ENCODE results near the gene BMP7. TPM values are rescaled to one million over a fixed set of nuclear protein-coding genes. Genes with fewer than 3 reads are reported as not detected.

The BMP7 gene
- total RNA-seq, 3 donors from 2014 or later (not counting 1 experiment from before 2014, with no cell fraction given) = not detected

DNA sequence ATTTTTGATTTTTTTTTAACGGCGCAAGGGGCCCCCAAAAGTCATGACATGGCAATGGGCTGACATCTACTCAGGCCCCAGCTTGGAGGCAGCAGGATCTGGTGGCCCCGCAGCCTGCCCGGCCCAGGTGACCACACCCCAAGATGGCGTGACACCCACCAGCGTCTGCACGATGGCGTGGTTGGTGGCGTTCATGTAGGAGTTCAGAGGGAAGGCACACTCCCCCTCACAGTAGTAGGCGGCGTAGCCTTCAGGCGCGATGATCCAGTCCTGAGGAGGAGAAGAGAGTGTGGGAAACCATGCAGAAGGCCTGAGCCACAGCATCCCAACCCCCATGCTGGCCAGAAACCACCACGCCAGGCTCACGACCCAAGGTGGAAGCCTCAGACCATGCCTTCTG is 93.4 kb downstream of the BMP7 start:
- Mint-ChIP-seq H3K27ac (no peak overlapping the region), H3K4me3 (no peak overlapping the region), H3K27me3 (ENCODE audit: low read depth in 2 of 2) (peaks cover 6 to 11% of the 10 kb centered on the region in 2 donors), H3K36me3 (no peaks in the 10 kb centered on the region), H3K4me1 (no peaks in the 10 kb centered on the region), H3K9me3 (no peaks in the 10 kb centered on the region)
- H3K36me3 ChIP-seq (ENCODE audit: control insufficient read depth, insufficient read depth, low read length) = no peaks in the 10 kb centered on the region
- DNase-seq (no peak), ATAC-seq (no peak)
- H3K27me3 ChIP-seq (ENCODE audit: control insufficient read depth, insufficient read depth, low read length) = no peaks in the 10 kb centered on the region
- WGBS (ENCODE audit: insufficient coverage) = 87% methylated on average over 15 of the region's 15 CpGs
- H3K27ac ChIP-seq (ENCODE audit: low read length) = no peak overlapping the region
- intact Hi-C loops (cut with micrococcal nuclease) = no loop called here
- no peaks in the 10 kb centered on the region for H3K9me3 ChIP-seq (ENCODE audit: control insufficient read depth, insufficient read depth, low read length)
- no peak for TF ChIP-seq CTCF (IDR thresholded peaks at IDR 0.05)
- no peak overlapping the region for H3K4me3 ChIP-seq (ENCODE audit: low read length)
- H3K4me1 ChIP-seq (ENCODE audit: control insufficient read depth, insufficient read depth, low read length) = no peaks in the 10 kb centered on the region

- TF ChIP-seq CTCF (IDR thresholded peaks at IDR 0.05) = no peak
- Mint-ChIP-seq H3K27ac (no peak overlapping the region), H3K36me3 (no peaks in the 10 kb centered on the region), H3K4me1 (no peaks in the 10 kb centered on the region), H3K4me3 (no peak overlapping the region), H3K27me3 (ENCODE audit: low read depth in 2 of 2) (no peaks in the 10 kb centered on the region), H3K9me3 (no peaks in the 10 kb centered on the region)
- intact Hi-C loops (cut with micrococcal nuclease) = no loop called here
- WGBS (ENCODE audit: insufficient coverage) = 65% methylated on average over 11 of the region's 14 CpGs
- Histone ChIP-seq H3K4me1 (ENCODE audit: control insufficient read depth, insufficient read depth, low read length) (no peaks in the 10 kb centered on the region), H3K27ac (ENCODE audit: low read length) (no peak overlapping the region), H3K4me3 (ENCODE audit: low read length) (no peak overlapping the region), H3K9me3 (ENCODE audit: control insufficient read depth, insufficient read depth, low read length) (no peaks in the 10 kb centered on the region), H3K27me3 (ENCODE audit: control insufficient read depth, insufficient read depth, low read length) (no peaks in the 10 kb centered on the region), H3K36me3 (ENCODE audit: control insufficient read depth, insufficient read depth, low read length) (no peaks in the 10 kb centered on the region)
- ATAC-seq (no peak), DNase-seq (no peak)
These were observed 96.1 kb downstream of the BMP7 start for GRCh38 chr20:57170343-57170742.

DNA sequence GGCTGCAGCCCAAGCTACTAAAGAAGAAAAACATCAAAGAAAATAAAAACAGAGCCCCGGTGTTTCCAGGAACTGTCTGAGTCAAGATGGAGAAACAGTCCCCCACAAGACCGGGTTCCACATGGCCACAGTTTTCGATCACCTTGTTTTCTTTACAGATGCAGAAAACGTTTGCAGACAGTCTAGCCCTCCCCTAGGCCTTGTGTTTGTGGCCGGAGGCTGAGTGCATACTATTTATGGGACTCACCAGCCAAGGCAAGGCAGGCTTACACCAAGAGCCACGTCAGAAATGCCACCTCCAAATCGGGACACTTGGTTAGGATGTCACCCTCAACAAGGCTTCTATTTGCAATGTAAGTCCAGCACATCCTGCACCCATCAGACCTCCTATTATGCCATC is 97.3 kb downstream of the BMP7 start:
- ATAC-seq (no peak), DNase-seq (no peak)
- no peak overlapping the region for H3K27ac ChIP-seq (ENCODE audit: low read length)
- no peaks in the 10 kb centered on the region for H3K36me3 Mint-ChIP-seq
- H3K27me3 Mint-ChIP-seq (ENCODE audit: low read depth in 2 of 2) = no peaks in the 10 kb centered on the region
- no peak overlapping the region for H3K4me3 ChIP-seq (ENCODE audit: low read length)
- intact Hi-C loops (cut with micrococcal nuclease) = no loop called here
- no peaks in the 10 kb centered on the region for H3K4me1 ChIP-seq (ENCODE audit: control insufficient read depth, insufficient read depth, low read length)
- TF ChIP-seq CTCF (IDR thresholded peaks at IDR 0.05) = no peak
- no peaks in the 10 kb centered on the region for H3K27me3 ChIP-seq (ENCODE audit: control insufficient read depth, insufficient read depth, low read length)
- no peaks in the 10 kb centered on the region for H3K4me1 Mint-ChIP-seq
- 73% methylated on average over 7 of the region's 7 CpGs for WGBS (ENCODE audit: insufficient coverage)
- H3K9me3 ChIP-seq (ENCODE audit: control insufficient read depth, insufficient read depth, low read length) = no peaks in the 10 kb centered on the region
- no peaks in the 10 kb centered on the region for H3K36me3 ChIP-seq (ENCODE audit: control insufficient read depth, insufficient read depth, low read length)
- no peak overlapping the region for H3K4me3 Mint-ChIP-seq
- H3K9me3 Mint-ChIP-seq = no peaks in the 10 kb centered on the region
- H3K27ac Mint-ChIP-seq = no peak overlapping the region

GRCh38 chr20:57167971-57168701 is 98.3 kb downstream of the BMP7 start:
- H3K36me3 Mint-ChIP-seq = no peaks in the 10 kb centered on the region
- no peak overlapping the region for H3K27ac Mint-ChIP-seq
- H3K4me3 Mint-ChIP-seq = no peak overlapping the region
- DNase-seq (no peak), ATAC-seq (no peak)
- Histone ChIP-seq H3K27me3 (ENCODE audit: control insufficient read depth, insufficient read depth, low read length) (no peaks in the 10 kb centered on the region), H3K4me1 (ENCODE audit: control insufficient read depth, insufficient read depth, low read length) (no peaks in the 10 kb centered on the region), H3K27ac (ENCODE audit: low read length) (no peak overlapping the region), H3K36me3 (ENCODE audit: control insufficient read depth, insufficient read depth, low read length) (no peaks in the 10 kb centered on the region), H3K4me3 (ENCODE audit: low read length) (no peak overlapping the region), H3K9me3 (ENCODE audit: control insufficient read depth, insufficient read depth, low read length) (no peaks in the 10 kb centered on the region)
- H3K9me3 Mint-ChIP-seq = no peaks in the 10 kb centered on the region
- no peaks in the 10 kb centered on the region for H3K27me3 Mint-ChIP-seq (ENCODE audit: low read depth in 2 of 2)
- intact Hi-C loops (cut with micrococcal nuclease) = no loop called here
- H3K4me1 Mint-ChIP-seq = no peaks in the 10 kb centered on the region
- 70% methylated on average over 26 of the region's 26 CpGs for WGBS (ENCODE audit: insufficient coverage)
- no peak for TF ChIP-seq CTCF (IDR thresholded peaks at IDR 0.05)

Measured in natural killer cell (primary cell).